Astrocyte of the spinal cord (primary cell): ENCODE results near the gene TPP2.

Experiments used
- DNase-seq: peaks from one replicate; pipeline ENCODE4 v3.0.0; 2011; ENCODE audit warnings: low read depth, low spot score
- H3K4me3 ChIP-seq: 2 replicates; pipeline ENCODE4 v1.5.1; 2011; ENCODE audit warnings: low read depth, mild to moderate bottlenecking, low read length, moderate library complexity
- CTCF ChIP-seq: IDR thresholded peaks from 2 replicates; pipeline ENCODE4 v1.5.1; 2012; ENCODE audit warnings: low read depth, mild to moderate bottlenecking, low read length, inconsistent platforms
- in situ Hi-C: cut with HindIII; loops from 2 replicates; pipeline ENCODE4 v1.10.0; 2017; ENCODE audit warnings: low sequenced_read_pairs

The TPP2 gene

DNA sequence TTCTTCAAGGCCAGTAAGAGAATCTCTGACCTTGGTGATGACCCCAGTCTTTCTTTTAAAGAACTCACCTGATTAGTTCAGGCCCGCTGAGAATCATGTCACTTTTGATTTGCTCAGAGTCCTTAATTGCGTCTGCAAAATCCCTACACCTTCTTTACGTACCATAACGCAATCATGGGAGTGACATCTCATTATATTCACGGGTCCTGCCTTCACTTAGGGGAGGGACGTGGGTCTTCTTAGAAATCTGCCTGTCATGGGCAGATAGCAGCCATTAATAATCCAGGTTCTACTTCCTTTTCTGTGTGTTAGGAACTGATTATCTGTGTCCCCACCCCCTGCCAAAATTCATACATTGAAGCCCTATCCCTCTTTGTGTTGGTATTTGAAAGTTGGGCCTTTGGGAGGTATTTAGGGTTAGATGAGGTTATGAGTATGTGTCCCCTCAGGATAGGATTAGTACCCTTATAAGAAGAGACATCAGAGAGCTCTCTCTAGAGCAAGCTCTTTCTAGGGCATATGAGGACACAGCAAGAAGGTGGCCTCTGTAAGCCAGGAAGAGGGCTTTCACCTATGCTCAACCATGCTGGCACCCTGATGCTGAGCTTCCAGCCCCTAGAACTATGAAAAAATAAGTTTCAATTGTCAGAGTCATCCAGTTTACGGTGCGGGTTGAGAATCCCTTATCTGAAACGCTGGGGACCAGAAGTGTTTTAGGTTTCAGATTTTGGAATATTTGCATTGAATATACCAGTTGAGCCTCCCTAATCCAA, 9.9 kb downstream of the TPP2 start:
- H3K4me3 ChIP-seq = no peak overlapping the region
- in situ Hi-C loops = no loop called here
- DNase-seq = no peak
- no peak for TF ChIP-seq CTCF

- DNase-seq = no peak
- H3K4me3 ChIP-seq = no peak overlapping the region
- no peak for TF ChIP-seq CTCF
- in situ Hi-C loops = no loop called here
Measured at GRCh38 chr13:102608974-102609373, 12.2 kb downstream of the TPP2 start.

- no peak for DNase-seq
- H3K4me3 ChIP-seq = no peak overlapping the region
- TF ChIP-seq CTCF = no peak
- in situ Hi-C loops = no loop called here
Measured at GRCh38 chr13:102609696-102610095, 12.9 kb downstream of the TPP2 start.

DNA sequence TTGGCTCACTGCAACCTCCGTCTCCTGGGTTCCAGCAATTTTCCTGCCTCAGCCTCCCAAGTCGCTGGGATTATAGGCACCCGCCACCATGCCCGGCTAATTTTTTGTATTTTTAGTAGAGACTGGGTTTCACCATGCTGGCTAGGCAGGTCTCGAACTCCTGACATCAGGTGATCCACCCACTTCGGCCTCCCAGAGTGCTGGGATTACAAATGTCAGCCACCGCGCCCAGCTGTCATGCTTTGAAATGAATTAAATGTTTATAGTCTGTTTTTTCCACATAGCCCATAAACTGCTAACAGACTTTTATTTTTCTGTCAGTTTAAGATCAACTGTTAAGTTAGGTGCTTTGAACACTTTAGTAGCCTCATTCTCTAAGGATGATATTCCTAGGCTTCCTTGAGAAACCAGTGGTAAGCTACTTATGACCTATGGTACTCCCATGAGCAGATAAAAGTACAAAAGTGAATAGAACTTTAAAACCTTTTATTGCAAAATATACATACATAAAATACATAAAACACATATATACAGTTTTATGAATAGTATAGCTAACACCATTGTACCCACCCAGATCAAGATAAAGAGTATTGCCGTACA, 13.6 kb downstream of the TPP2 start:
- H3K4me3 ChIP-seq = no peak overlapping the region
- DNase-seq = no peak
- TF ChIP-seq CTCF = no peak
- in situ Hi-C loops = no loop called here

GRCh38 chr13:102617697-102618350, 21.0 kb downstream of the TPP2 start:
- DNase-seq = no peak
- H3K4me3 ChIP-seq = no peak overlapping the region
- in situ Hi-C loops = no loop called here
- no peak for TF ChIP-seq CTCF

- TF ChIP-seq CTCF = no peak
- no peak overlapping the region for H3K4me3 ChIP-seq
- in situ Hi-C loops = no loop called here
- no peak for DNase-seq
Measured at GRCh38 chr13:102620516-102620915, 23.7 kb downstream of the TPP2 start.
